Uterus (tissue), 2 donors: ENCODE measurements around the gene ENOX2.

Source experiments
- POLR2A ChIP-seq, 2 donors: fragments of 450-650 bp; IDR thresholded peaks; one replicate each; pipeline ENCODE4 v1.6.1; 2016; ENCODE audit warnings: antibody characterized with exemption in 2 of 2, mild to moderate bottlenecking in 1 of 2, moderate library complexity in 1 of 2
- TF ChIP-seq, protein P1 (sequence below), 4 experiments: fragments of 200-600 bp in 2 of 4; fragments of 450-650 bp in 2 of 4; sonication (generic) in 2 of 4; IDR thresholded peaks; one replicate each; pipeline ENCODE4 v1.5.1; 2016 to 2019; ENCODE audit warnings: antibody characterized with exemption in 4 of 4, mild to moderate bottlenecking in 2 of 4, moderate library complexity in 1 of 4

DNA sequence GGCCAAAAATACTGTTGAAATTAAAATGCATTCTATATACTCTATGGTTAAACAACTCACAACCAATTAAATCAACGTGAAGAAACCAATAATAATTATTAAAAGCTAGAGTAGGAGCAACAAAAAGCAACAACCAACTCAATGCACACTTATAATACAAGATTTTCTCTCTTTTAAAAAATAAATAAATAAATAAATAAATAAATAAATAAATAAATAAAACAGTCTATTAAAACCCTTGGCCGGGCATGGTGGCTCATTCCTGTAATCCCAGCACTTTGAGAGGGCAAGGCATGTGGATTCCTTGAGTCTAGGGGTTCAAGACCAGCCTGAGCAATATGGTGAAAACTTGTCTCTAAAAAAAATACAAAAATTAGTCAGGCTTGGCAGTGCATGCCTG lies 62.7 kb downstream of the ENOX2 start:
- TF ChIP-seq, protein P1, sequence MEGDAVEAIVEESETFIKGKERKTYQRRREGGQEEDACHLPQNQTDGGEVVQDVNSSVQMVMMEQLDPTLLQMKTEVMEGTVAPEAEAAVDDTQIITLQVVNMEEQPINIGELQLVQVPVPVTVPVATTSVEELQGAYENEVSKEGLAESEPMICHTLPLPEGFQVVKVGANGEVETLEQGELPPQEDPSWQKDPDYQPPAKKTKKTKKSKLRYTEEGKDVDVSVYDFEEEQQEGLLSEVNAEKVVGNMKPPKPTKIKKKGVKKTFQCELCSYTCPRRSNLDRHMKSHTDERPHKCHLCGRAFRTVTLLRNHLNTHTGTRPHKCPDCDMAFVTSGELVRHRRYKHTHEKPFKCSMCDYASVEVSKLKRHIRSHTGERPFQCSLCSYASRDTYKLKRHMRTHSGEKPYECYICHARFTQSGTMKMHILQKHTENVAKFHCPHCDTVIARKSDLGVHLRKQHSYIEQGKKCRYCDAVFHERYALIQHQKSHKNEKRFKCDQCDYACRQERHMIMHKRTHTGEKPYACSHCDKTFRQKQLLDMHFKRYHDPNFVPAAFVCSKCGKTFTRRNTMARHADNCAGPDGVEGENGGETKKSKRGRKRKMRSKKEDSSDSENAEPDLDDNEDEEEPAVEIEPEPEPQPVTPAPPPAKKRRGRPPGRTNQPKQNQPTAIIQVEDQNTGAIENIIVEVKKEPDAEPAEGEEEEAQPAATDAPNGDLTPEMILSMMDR (IDR thresholded peaks at IDR 0.05) = no peak
- no peak for TF ChIP-seq POLR2A (IDR thresholded peaks at IDR 0.05)
